Cardiac muscle cell (in vitro differentiated cells and primary cell): Measurements from ENCODE around the gene ANKFY1. TPM values are rescaled to one million over a fixed set of nuclear protein-coding genes. Genes with fewer than 3 reads are reported as not detected.

Source experiments
- DNase-seq, 2 donors: peaks; one replicate each; pipeline versions ENCODE4 v3.0.0 to v3.0.0-alpha.2; 2010 to 2017; ENCODE audit warnings: low read depth in 1 of 2, low spot score in 1 of 2
- H3K27ac ChIP-seq: fragments of 200-600 bp; sonication (generic); 2 replicates; pipeline ENCODE4 v1.5.1; 2016
- H3K27me3 ChIP-seq: fragments of 200-600 bp; sonication (generic); 2 replicates; pipeline ENCODE4 v1.6.0; 2016; ENCODE audit warnings: control low read depth
- H3K36me3 ChIP-seq: fragments of 200-600 bp; sonication (generic); 2 replicates; pipeline ENCODE4 v1.5.1; 2016; ENCODE audit warnings: control low read depth
- H3K4me1 ChIP-seq: fragments of 200-600 bp; sonication (generic); 2 replicates; pipeline ENCODE4 v1.8.1; 2017; ENCODE audit warnings: low read depth, mild to moderate bottlenecking, mixed run types
- H3K4me3 ChIP-seq: fragments of 200-600 bp; sonication (generic); 2 replicates; pipeline ENCODE4 v1.5.1; 2016; ENCODE audit warnings: mild to moderate bottlenecking
- H3K9me3 ChIP-seq: fragments of 200-600 bp; sonication (generic); 2 replicates; pipeline ENCODE4 v1.5.1; 2017; ENCODE audit warnings: low read depth, mild to moderate bottlenecking, control low read depth
- polyA plus RNA-seq: library from polyadenylated mRNA; unstranded; fragments of >200 nt; fragmentation: Nextera tagmentation; extraction: Ambion mirVana; gene quantifications from 2 replicates; pipeline ENCODE4 v1.2.1, GENCODE V29; 2016
- total RNA-seq: library from RNA; depleted of rRNA; stranded (reverse); fragments of >200 nt; gene quantifications from 2 replicates; pipeline ENCODE4 v1.2.3, GENCODE V29; 2016
- TF ChIP-seq, protein P1 (sequence below): IDR thresholded peaks from 2 replicates; pipeline ENCODE4 v1.5.1; 2012; ENCODE audit warnings: low read depth, mild to moderate bottlenecking, low read length

The ANKFY1 gene
- total and polyA plus RNA-seq, 2 experiments from 2014 or later = 19.5 to 29.0 TPM

DNA sequence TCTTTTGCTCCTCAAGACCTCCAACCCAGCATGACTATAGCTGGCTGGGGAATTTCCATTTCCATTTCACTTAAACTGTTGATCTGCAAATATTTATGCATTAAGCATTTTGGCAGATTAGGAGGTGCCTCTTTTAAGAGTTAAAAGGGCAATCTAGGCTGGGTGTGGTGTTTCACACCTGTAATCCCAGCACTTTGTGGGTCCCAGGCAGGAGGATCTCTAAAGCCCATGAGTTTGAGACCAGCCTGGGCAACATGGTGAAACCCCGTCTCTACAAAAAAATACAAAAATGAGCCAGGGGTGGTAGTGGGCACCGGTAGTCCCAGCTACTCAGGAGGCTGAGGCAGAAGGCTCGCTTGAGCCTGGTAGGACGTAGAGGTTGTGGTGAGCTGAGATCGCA is 17.1 kb downstream of the ANKFY1 start:
- no peak overlapping the region for H3K4me3 ChIP-seq
- H3K27me3 ChIP-seq = no peaks in the 10 kb centered on the region
- H3K27ac ChIP-seq = no peak overlapping the region
- H3K36me3 ChIP-seq = no peaks in the 10 kb centered on the region
- H3K9me3 ChIP-seq = no peaks in the 10 kb centered on the region
- DNase-seq = no peak
- TF ChIP-seq, protein P1, sequence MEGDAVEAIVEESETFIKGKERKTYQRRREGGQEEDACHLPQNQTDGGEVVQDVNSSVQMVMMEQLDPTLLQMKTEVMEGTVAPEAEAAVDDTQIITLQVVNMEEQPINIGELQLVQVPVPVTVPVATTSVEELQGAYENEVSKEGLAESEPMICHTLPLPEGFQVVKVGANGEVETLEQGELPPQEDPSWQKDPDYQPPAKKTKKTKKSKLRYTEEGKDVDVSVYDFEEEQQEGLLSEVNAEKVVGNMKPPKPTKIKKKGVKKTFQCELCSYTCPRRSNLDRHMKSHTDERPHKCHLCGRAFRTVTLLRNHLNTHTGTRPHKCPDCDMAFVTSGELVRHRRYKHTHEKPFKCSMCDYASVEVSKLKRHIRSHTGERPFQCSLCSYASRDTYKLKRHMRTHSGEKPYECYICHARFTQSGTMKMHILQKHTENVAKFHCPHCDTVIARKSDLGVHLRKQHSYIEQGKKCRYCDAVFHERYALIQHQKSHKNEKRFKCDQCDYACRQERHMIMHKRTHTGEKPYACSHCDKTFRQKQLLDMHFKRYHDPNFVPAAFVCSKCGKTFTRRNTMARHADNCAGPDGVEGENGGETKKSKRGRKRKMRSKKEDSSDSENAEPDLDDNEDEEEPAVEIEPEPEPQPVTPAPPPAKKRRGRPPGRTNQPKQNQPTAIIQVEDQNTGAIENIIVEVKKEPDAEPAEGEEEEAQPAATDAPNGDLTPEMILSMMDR = no peak
- H3K4me1 ChIP-seq = peaks cover 4% of the 10 kb centered on the region

DNA sequence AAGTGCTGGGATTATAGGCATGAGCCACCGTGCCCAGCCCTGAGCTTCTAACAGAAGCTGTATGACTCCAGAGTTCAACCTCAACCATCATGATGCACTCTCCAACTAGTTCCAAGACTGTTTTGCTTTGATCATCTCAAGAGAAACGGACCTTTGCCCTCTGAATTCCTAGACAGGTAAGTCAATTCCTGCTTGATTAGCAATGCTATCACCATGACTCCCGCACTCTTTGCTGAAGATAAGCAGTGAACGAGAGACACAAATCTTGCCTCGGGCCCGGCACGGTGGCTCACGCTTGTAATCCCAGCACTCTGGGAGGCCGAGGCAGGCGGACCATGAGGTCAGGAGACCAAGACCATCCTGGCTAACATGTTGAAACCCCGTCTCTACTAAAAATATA is 22.2 kb downstream of the ANKFY1 start:
- TF ChIP-seq, protein P1 = no peak
- no peak for DNase-seq
- no peak overlapping the region for H3K27ac ChIP-seq
- no peaks in the 10 kb centered on the region for H3K27me3 ChIP-seq
- no peaks in the 10 kb centered on the region for H3K9me3 ChIP-seq
- peaks cover 18% of the 10 kb centered on the region for H3K36me3 ChIP-seq
- no peak overlapping the region for H3K4me3 ChIP-seq
- H3K4me1 ChIP-seq = no peaks in the 10 kb centered on the region

DNA sequence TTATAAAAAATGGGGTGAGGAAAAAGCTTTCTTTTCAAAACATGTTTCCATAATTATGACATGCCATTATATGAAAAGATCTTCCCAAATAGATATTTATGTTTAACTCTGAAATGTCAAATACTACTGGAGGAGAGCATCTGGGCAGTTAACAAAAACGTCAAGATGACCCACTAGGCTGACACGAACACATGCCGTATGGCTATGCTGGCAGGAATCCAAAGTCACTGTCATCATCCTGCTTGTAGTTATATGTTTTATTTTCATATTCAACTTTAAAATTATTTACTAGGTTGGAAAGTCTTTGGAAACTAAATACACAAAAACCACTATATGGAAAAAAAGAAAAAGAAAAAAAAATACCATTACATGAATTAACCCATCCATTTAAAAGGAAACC is 27.3 kb downstream of the ANKFY1 start:
- peak overlapping the region; percentile 31 for H3K27ac ChIP-seq
- H3K36me3 ChIP-seq = peaks cover 32% of the 10 kb centered on the region

DNA sequence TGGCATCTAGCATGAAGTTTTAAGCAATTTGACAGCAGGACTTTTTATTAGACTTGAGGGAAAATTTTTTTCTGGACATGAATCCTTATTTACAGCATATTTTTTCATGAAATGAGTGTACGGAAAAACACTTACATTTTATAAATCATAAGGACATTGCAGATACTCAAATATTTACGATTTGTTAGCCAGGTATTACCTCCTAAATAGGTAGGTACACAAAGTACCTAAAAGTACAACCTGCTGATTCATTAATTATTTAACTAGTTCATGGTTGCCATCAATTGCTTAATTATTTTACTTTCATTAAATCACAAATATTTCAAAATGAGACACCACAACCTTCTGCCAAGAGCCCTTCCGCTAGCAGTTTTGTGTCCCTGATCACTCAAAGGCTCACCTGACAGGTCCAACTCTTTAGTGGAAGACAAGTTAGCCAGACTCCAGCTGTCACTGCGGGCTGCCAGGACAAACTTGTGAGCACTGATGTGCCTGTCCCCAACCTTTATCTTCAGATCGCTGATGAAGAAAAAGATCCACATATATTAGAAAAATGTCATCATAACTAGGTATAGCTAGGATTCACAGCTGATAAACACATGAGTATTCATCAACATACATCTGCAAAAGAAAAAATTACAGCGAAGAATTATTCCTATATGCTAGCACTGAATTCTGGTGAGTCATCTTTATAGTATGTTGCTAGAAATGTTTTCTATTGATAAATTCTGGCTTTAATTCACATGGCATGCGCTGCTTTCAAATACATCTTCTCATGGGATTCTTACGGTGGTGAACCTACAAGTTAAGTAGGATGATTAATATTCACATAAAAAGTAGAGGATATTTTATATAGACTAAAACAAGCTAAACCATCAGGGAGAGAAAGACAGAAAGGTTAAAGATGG is 28.2 kb downstream of the ANKFY1 start:
- peak in 1 of 2 donors; percentile 52 for DNase-seq
- H3K36me3 ChIP-seq = peaks cover 29% of the 10 kb centered on the region
- H3K27me3 ChIP-seq = no peaks in the 10 kb centered on the region
- H3K27ac ChIP-seq = peak overlapping the region; percentile 31
- TF ChIP-seq, protein P1 = no peak
- no peaks in the 10 kb centered on the region for H3K9me3 ChIP-seq
- peaks cover 5% of the 10 kb centered on the region for H3K4me1 ChIP-seq
- no peak overlapping the region for H3K4me3 ChIP-seq

More for the DNA sequence above, 27.3 kb downstream of the ANKFY1 start:
- TF ChIP-seq, protein P1 = no peak
- no peaks in the 10 kb centered on the region for H3K27me3 ChIP-seq
- no peaks in the 10 kb centered on the region for H3K4me1 ChIP-seq
- H3K4me3 ChIP-seq = no peak overlapping the region
- peak in 1 of 2 donors; percentile 32 for DNase-seq
- H3K9me3 ChIP-seq = no peaks in the 10 kb centered on the region

DNA sequence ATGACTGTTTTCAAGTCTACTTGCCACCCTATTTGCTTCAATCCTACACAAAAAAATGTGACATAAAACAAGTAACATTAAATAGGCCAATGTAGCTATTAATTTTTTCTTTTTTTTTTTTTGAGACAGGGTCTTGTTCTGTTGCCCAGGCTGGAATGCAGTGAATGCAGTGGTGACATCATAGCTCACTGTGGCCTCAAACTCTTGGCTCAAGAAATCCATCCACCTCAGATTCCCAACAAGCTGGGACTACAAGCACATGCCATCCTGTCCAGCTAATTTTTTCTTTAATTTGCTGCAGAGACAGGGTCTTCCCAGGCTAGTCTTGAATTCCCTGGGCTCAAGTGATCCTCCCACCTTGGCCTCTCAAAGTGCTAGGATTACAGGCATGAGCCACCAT is 29.4 kb downstream of the ANKFY1 start:
- TF ChIP-seq, protein P1 = no peak
- no peaks in the 10 kb centered on the region for H3K27me3 ChIP-seq
- peak in 1 of 2 donors; percentile 50 for DNase-seq
- peaks cover 29% of the 10 kb centered on the region for H3K36me3 ChIP-seq
- peak overlapping the region; percentile 28 for H3K27ac ChIP-seq
- H3K4me1 ChIP-seq = peaks cover 15% of the 10 kb centered on the region
- no peaks in the 10 kb centered on the region for H3K9me3 ChIP-seq
- no peak overlapping the region for H3K4me3 ChIP-seq
